Astrocyte (in vitro differentiated cells and primary cell): ENCODE measurements around the gene TMEM74B. TPM values are rescaled to one million over a fixed set of nuclear protein-coding genes. Genes with fewer than 3 reads are reported as not detected.
A peak's percentile ranks its signal among the peaks of the same experiment; 100 is the strongest.

Experiments
- DNase-seq: peaks from one replicate; pipeline ENCODE4 v3.0.0-alpha.2; 2010; ENCODE audit warnings: low read depth
- FAIRE-seq: peaks from 2 replicates; lab custom pipeline; 2011; peaks lifted over from hg19 to GRCh38; lab: Jason Lieb, UNC
- H2AFZ ChIP-seq: 2 replicates; pipeline ENCODE4 v1.6.0; 2012; ENCODE audit warnings: low read depth, low read length, inconsistent platforms
- H3K27ac ChIP-seq: 2 replicates; pipeline ENCODE4 v1.5.1; 2011; ENCODE audit warnings: low read depth, low read length, inconsistent platforms
- H3K27me3 ChIP-seq: 2 replicates; pipeline ENCODE4 v1.6.0; 2011; ENCODE audit warnings: low read length, inconsistent platforms; ENCODE audit not compliant: insufficient read depth
- H3K36me3 ChIP-seq: 2 replicates; pipeline ENCODE4 v1.5.1; 2011; ENCODE audit warnings: low read length, inconsistent platforms; ENCODE audit not compliant: insufficient read depth
- H3K4me1 ChIP-seq: 2 replicates; pipeline ENCODE4 v1.5.1; 2011; ENCODE audit warnings: low read length, inconsistent platforms; ENCODE audit not compliant: insufficient read depth
- H3K4me2 ChIP-seq: 2 replicates; pipeline ENCODE4 v1.6.0; 2012; ENCODE audit warnings: low read length, inconsistent platforms
- H3K4me3 ChIP-seq: 2 replicates; pipeline ENCODE4 v1.5.1; 2011; ENCODE audit warnings: low read depth, mild to moderate bottlenecking, low read length, inconsistent platforms; ENCODE audit not compliant: insufficient read depth
- H3K79me2 ChIP-seq: 2 replicates; pipeline ENCODE4 v1.6.0; 2012; ENCODE audit warnings: mild to moderate bottlenecking, low read length, inconsistent platforms; ENCODE audit not compliant: insufficient read depth
- H3K9ac ChIP-seq: 2 replicates; pipeline ENCODE4 v1.6.0; 2012; ENCODE audit warnings: mild to moderate bottlenecking, low read length, inconsistent platforms
- H3K9me3 ChIP-seq: 2 replicates; pipeline ENCODE4 v1.5.1; 2012; ENCODE audit warnings: low read depth, mild to moderate bottlenecking, low read length, inconsistent platforms; ENCODE audit not compliant: insufficient read depth
- H4K20me1 ChIP-seq: 2 replicates; pipeline ENCODE4 v1.6.0; 2012; ENCODE audit warnings: low read length, inconsistent platforms; ENCODE audit not compliant: insufficient read depth
- H3K27ac Mint-ChIP-seq: one replicate; pipeline ENCODE4 v1.8.0; 2021; ENCODE audit warnings: mild to moderate bottlenecking, mixed read lengths; ENCODE audit not compliant: unreplicated experiment
- H3K27me3 Mint-ChIP-seq: one replicate; pipeline ENCODE4 v1.8.0; 2021; ENCODE audit warnings: low read depth, mixed read lengths; ENCODE audit not compliant: unreplicated experiment
- H3K36me3 Mint-ChIP-seq: one replicate; pipeline ENCODE4 v1.8.0; 2021; ENCODE audit warnings: low read depth, mixed read lengths; ENCODE audit not compliant: unreplicated experiment
- H3K4me1 Mint-ChIP-seq: one replicate; pipeline ENCODE4 v1.8.0; 2021; ENCODE audit warnings: low read depth, mixed read lengths; ENCODE audit not compliant: unreplicated experiment
- H3K4me3 Mint-ChIP-seq: one replicate; pipeline ENCODE4 v1.8.0; 2021; ENCODE audit warnings: mild to moderate bottlenecking, moderate library complexity, mixed read lengths; ENCODE audit not compliant: unreplicated experiment
- H3K9me3 Mint-ChIP-seq: one replicate; pipeline ENCODE4 v1.8.0; 2021; ENCODE audit warnings: mild to moderate bottlenecking, mixed read lengths; ENCODE audit not compliant: unreplicated experiment
- CTCF ChIP-seq: IDR thresholded peaks from 2 replicates; pipeline ENCODE4 v1.5.1; 2011; ENCODE audit warnings: low read depth, mild to moderate bottlenecking, inconsistent platforms, low read length, moderate library complexity; ENCODE audit not compliant: insufficient read depth
- EZH2 ChIP-seq: IDR thresholded peaks from 2 replicates; pipeline ENCODE4 v1.6.1; 2012; ENCODE audit warnings: mild to moderate bottlenecking, low read length, inconsistent platforms; ENCODE audit not compliant: insufficient read depth
- total RNA-seq: library from RNA; stranded (reverse); gene quantifications from 2 replicates; pipeline ENCODE4 v1.2.1, GENCODE V29; 2021

Gene TMEM74B
- total RNA-seq, 1 donor from 2014 or later, result 2.1 TPM

- FAIRE-seq (no peak), DNase-seq (no peak)
- Mint-ChIP-seq H3K4me3 (no peak overlapping the region), H3K4me1 (peaks cover 1% of the 10 kb centered on the region), H3K27ac (no peak overlapping the region), H3K36me3 (peaks cover 19% of the 10 kb centered on the region), H3K27me3 (no peaks in the 10 kb centered on the region), H3K9me3 (no peaks in the 10 kb centered on the region)
- H3K9ac ChIP-seq, result no peak overlapping the region
- no peak overlapping the region for H3K4me2 ChIP-seq
- H3K36me3 ChIP-seq, result peaks cover 4% of the 10 kb centered on the region
- H2AFZ ChIP-seq, result no peak overlapping the region
- TF ChIP-seq EZH2 (no peak), CTCF (no peak)
- no peak overlapping the region for H3K27ac ChIP-seq
- H3K79me2 ChIP-seq, result no peaks in the 10 kb centered on the region
- no peak overlapping the region for H3K4me3 ChIP-seq
- H3K4me1 ChIP-seq, result no peaks in the 10 kb centered on the region
- no peaks in the 10 kb centered on the region for H3K27me3 ChIP-seq
- no peaks in the 10 kb centered on the region for H3K9me3 ChIP-seq
- H4K20me1 ChIP-seq, result peaks cover 32% of the 10 kb centered on the region
Observed at GRCh38 chr20:1174787-1175186, 10.0 kb downstream of the TMEM74B start.

- H3K4me3 Mint-ChIP-seq, result no peak overlapping the region
- Histone ChIP-seq H2AFZ (no peak overlapping the region), H3K27me3 (no peaks in the 10 kb centered on the region), H4K20me1 (peaks cover 35% of the 10 kb centered on the region), H3K4me2 (no peak overlapping the region), H3K4me3 (no peak overlapping the region), H3K9ac (no peak overlapping the region), H3K36me3 (peaks cover 6% of the 10 kb centered on the region), H3K27ac (no peak overlapping the region), H3K79me2 (no peaks in the 10 kb centered on the region), H3K9me3 (no peaks in the 10 kb centered on the region), H3K4me1 (no peaks in the 10 kb centered on the region)
- no peak overlapping the region for H3K27ac Mint-ChIP-seq
- H3K4me1 Mint-ChIP-seq, result peaks cover 1% of the 10 kb centered on the region
- H3K27me3 Mint-ChIP-seq, result no peaks in the 10 kb centered on the region
- DNase-seq (no peak), FAIRE-seq (no peak)
- TF ChIP-seq CTCF (no peak), EZH2 (no peak)
- peaks cover 25% of the 10 kb centered on the region for H3K36me3 Mint-ChIP-seq
- H3K9me3 Mint-ChIP-seq, result no peaks in the 10 kb centered on the region
Observed at GRCh38 chr20:1173698-1174097, 11.1 kb downstream of the TMEM74B start.

- no peak overlapping the region for H3K9ac ChIP-seq
- no peak overlapping the region for H2AFZ ChIP-seq
- peaks cover 35% of the 10 kb centered on the region for H4K20me1 ChIP-seq
- no peak overlapping the region for H3K27ac Mint-ChIP-seq
- no peaks in the 10 kb centered on the region for H3K4me1 ChIP-seq
- no peak for TF ChIP-seq EZH2
- no peak for TF ChIP-seq CTCF
- no peaks in the 10 kb centered on the region for H3K9me3 Mint-ChIP-seq
- H3K27me3 Mint-ChIP-seq, result no peaks in the 10 kb centered on the region
- H3K4me3 Mint-ChIP-seq, result no peak overlapping the region
- H3K36me3 ChIP-seq, result peaks cover 15% of the 10 kb centered on the region
- no peaks in the 10 kb centered on the region for H3K27me3 ChIP-seq
- no peak overlapping the region for H3K27ac ChIP-seq
- H3K4me2 ChIP-seq, result no peak overlapping the region
- H3K4me3 ChIP-seq, result no peak overlapping the region
- FAIRE-seq (no peak), DNase-seq (peak; percentile 12)
- peaks cover 32% of the 10 kb centered on the region for H3K36me3 Mint-ChIP-seq
- no peaks in the 10 kb centered on the region for H3K4me1 Mint-ChIP-seq
- H3K79me2 ChIP-seq, result no peaks in the 10 kb centered on the region
- no peaks in the 10 kb centered on the region for H3K9me3 ChIP-seq
Observed at GRCh38 chr20:1171461-1172093, 13.2 kb downstream of the TMEM74B start.
